Astrocyte (in vitro differentiated cells and primary cell): ENCODE data around the gene FAM110C. TPM values are rescaled to one million over a fixed set of nuclear protein-coding genes. Genes with fewer than 3 reads are reported as not detected.

Experiments
- DNase-seq: peaks from one replicate; pipeline ENCODE4 v3.0.0-alpha.2; 2010; ENCODE audit warnings: low read depth
- FAIRE-seq: peaks from 2 replicates; lab custom pipeline; 2011; peaks lifted over from hg19 to GRCh38; lab: Jason Lieb, UNC
- H2AFZ ChIP-seq: 2 replicates; pipeline ENCODE4 v1.6.0; 2012; ENCODE audit warnings: low read depth, low read length, inconsistent platforms
- H3K27ac ChIP-seq: 2 replicates; pipeline ENCODE4 v1.5.1; 2011; ENCODE audit warnings: low read depth, low read length, inconsistent platforms
- H3K27me3 ChIP-seq: 2 replicates; pipeline ENCODE4 v1.6.0; 2011; ENCODE audit warnings: low read length, inconsistent platforms; ENCODE audit not compliant: insufficient read depth
- H3K36me3 ChIP-seq: 2 replicates; pipeline ENCODE4 v1.5.1; 2011; ENCODE audit warnings: low read length, inconsistent platforms; ENCODE audit not compliant: insufficient read depth
- H3K4me1 ChIP-seq: 2 replicates; pipeline ENCODE4 v1.5.1; 2011; ENCODE audit warnings: low read length, inconsistent platforms; ENCODE audit not compliant: insufficient read depth
- H3K4me2 ChIP-seq: 2 replicates; pipeline ENCODE4 v1.6.0; 2012; ENCODE audit warnings: low read length, inconsistent platforms
- H3K4me3 ChIP-seq: 2 replicates; pipeline ENCODE4 v1.5.1; 2011; ENCODE audit warnings: low read depth, mild to moderate bottlenecking, low read length, inconsistent platforms; ENCODE audit not compliant: insufficient read depth
- H3K79me2 ChIP-seq: 2 replicates; pipeline ENCODE4 v1.6.0; 2012; ENCODE audit warnings: mild to moderate bottlenecking, low read length, inconsistent platforms; ENCODE audit not compliant: insufficient read depth
- H3K9ac ChIP-seq: 2 replicates; pipeline ENCODE4 v1.6.0; 2012; ENCODE audit warnings: mild to moderate bottlenecking, low read length, inconsistent platforms
- H3K9me3 ChIP-seq: 2 replicates; pipeline ENCODE4 v1.5.1; 2012; ENCODE audit warnings: low read depth, mild to moderate bottlenecking, low read length, inconsistent platforms; ENCODE audit not compliant: insufficient read depth
- H4K20me1 ChIP-seq: 2 replicates; pipeline ENCODE4 v1.6.0; 2012; ENCODE audit warnings: low read length, inconsistent platforms; ENCODE audit not compliant: insufficient read depth
- H3K27ac Mint-ChIP-seq: one replicate; pipeline ENCODE4 v1.8.0; 2021; ENCODE audit warnings: mild to moderate bottlenecking, mixed read lengths; ENCODE audit not compliant: unreplicated experiment
- H3K27me3 Mint-ChIP-seq: one replicate; pipeline ENCODE4 v1.8.0; 2021; ENCODE audit warnings: low read depth, mixed read lengths; ENCODE audit not compliant: unreplicated experiment
- H3K36me3 Mint-ChIP-seq: one replicate; pipeline ENCODE4 v1.8.0; 2021; ENCODE audit warnings: low read depth, mixed read lengths; ENCODE audit not compliant: unreplicated experiment
- H3K4me1 Mint-ChIP-seq: one replicate; pipeline ENCODE4 v1.8.0; 2021; ENCODE audit warnings: low read depth, mixed read lengths; ENCODE audit not compliant: unreplicated experiment
- H3K4me3 Mint-ChIP-seq: one replicate; pipeline ENCODE4 v1.8.0; 2021; ENCODE audit warnings: mild to moderate bottlenecking, moderate library complexity, mixed read lengths; ENCODE audit not compliant: unreplicated experiment
- H3K9me3 Mint-ChIP-seq: one replicate; pipeline ENCODE4 v1.8.0; 2021; ENCODE audit warnings: mild to moderate bottlenecking, mixed read lengths; ENCODE audit not compliant: unreplicated experiment
- EZH2 ChIP-seq: IDR thresholded peaks from 2 replicates; pipeline ENCODE4 v1.6.1; 2012; ENCODE audit warnings: mild to moderate bottlenecking, low read length, inconsistent platforms; ENCODE audit not compliant: insufficient read depth
- total RNA-seq: library from RNA; stranded (reverse); gene quantifications from 2 replicates; pipeline ENCODE4 v1.2.1, GENCODE V29; 2021
- TF ChIP-seq, protein P1 (sequence below): IDR thresholded peaks from 2 replicates; pipeline ENCODE4 v1.5.1; 2011; ENCODE audit warnings: low read depth, mild to moderate bottlenecking, inconsistent platforms, low read length, moderate library complexity; ENCODE audit not compliant: insufficient read depth

Gene FAM110C
- total RNA-seq, 1 donor from 2014 or later, result 1.4 TPM

GRCh38 chr2:80971-81736 lies 34.8 kb upstream of the FAM110C start:
- no peaks in the 10 kb centered on the region for H3K27me3 ChIP-seq
- no peaks in the 10 kb centered on the region for H3K4me1 ChIP-seq
- no peak overlapping the region for H3K4me2 ChIP-seq
- H3K27ac ChIP-seq, result no peak overlapping the region
- H3K4me3 ChIP-seq, result no peak overlapping the region
- H3K4me3 Mint-ChIP-seq, result no peak overlapping the region
- no peaks in the 10 kb centered on the region for H3K36me3 ChIP-seq
- H3K79me2 ChIP-seq, result no peaks in the 10 kb centered on the region
- TF ChIP-seq EZH2, result no peak
- TF ChIP-seq, protein P1, sequence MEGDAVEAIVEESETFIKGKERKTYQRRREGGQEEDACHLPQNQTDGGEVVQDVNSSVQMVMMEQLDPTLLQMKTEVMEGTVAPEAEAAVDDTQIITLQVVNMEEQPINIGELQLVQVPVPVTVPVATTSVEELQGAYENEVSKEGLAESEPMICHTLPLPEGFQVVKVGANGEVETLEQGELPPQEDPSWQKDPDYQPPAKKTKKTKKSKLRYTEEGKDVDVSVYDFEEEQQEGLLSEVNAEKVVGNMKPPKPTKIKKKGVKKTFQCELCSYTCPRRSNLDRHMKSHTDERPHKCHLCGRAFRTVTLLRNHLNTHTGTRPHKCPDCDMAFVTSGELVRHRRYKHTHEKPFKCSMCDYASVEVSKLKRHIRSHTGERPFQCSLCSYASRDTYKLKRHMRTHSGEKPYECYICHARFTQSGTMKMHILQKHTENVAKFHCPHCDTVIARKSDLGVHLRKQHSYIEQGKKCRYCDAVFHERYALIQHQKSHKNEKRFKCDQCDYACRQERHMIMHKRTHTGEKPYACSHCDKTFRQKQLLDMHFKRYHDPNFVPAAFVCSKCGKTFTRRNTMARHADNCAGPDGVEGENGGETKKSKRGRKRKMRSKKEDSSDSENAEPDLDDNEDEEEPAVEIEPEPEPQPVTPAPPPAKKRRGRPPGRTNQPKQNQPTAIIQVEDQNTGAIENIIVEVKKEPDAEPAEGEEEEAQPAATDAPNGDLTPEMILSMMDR, result no peak
- no peak overlapping the region for H3K27ac Mint-ChIP-seq
- peaks cover 25% of the 10 kb centered on the region for H3K27me3 Mint-ChIP-seq
- no peak overlapping the region for H3K9ac ChIP-seq
- no peaks in the 10 kb centered on the region for H4K20me1 ChIP-seq
- H3K9me3 Mint-ChIP-seq, result no peaks in the 10 kb centered on the region
- FAIRE-seq, result no peak
- DNase-seq, result no peak
- H2AFZ ChIP-seq, result no peak overlapping the region
- H3K4me1 Mint-ChIP-seq, result peaks cover 3% of the 10 kb centered on the region
- peaks cover 3% of the 10 kb centered on the region for H3K9me3 ChIP-seq
- H3K36me3 Mint-ChIP-seq, result no peaks in the 10 kb centered on the region

DNA sequence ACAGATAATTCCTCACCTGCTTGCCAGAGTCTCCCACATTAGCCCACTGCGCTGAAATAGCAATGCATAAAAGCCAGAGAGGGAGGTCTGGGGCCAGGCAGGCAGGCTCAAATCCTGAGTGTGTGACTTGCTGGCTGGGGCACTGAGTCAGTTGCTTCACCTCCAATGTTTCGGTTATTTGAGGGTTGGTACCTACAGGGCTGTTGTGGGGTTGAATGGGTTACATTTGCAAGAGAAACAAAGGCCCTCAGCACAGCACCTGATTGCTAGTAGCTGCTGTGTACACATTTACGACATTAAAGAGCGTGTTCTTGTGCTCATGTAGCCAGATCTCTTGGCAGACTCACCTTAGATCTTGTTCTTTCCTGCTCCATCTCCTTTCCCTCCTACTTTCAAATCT lies 34.1 kb upstream of the FAM110C start:
- H3K4me3 ChIP-seq, result no peak overlapping the region
- H3K79me2 ChIP-seq, result no peaks in the 10 kb centered on the region
- DNase-seq (no peak), FAIRE-seq (no peak)
- H3K27ac ChIP-seq, result no peak overlapping the region
- H3K27ac Mint-ChIP-seq, result no peak overlapping the region
- no peaks in the 10 kb centered on the region for H3K9me3 Mint-ChIP-seq
- no peak overlapping the region for H3K4me3 Mint-ChIP-seq
- no peaks in the 10 kb centered on the region for H4K20me1 ChIP-seq
- TF ChIP-seq EZH2, result no peak
- TF ChIP-seq, protein P1, result no peak
- H3K4me1 Mint-ChIP-seq, result peaks cover 2% of the 10 kb centered on the region
- H2AFZ ChIP-seq, result no peak overlapping the region
- peaks cover 3% of the 10 kb centered on the region for H3K9me3 ChIP-seq
- no peaks in the 10 kb centered on the region for H3K27me3 ChIP-seq
- no peaks in the 10 kb centered on the region for H3K36me3 Mint-ChIP-seq
- peaks cover 25% of the 10 kb centered on the region for H3K27me3 Mint-ChIP-seq
- H3K4me1 ChIP-seq, result no peaks in the 10 kb centered on the region
- H3K36me3 ChIP-seq, result no peaks in the 10 kb centered on the region
- H3K9ac ChIP-seq, result no peak overlapping the region
- no peak overlapping the region for H3K4me2 ChIP-seq
